MM.1S (cell line): Measurements from ENCODE around the gene PIGT.
"Not testable (repeated sequence)": the region's sequence is repeated elsewhere in the genome, so short reads cannot be mapped to it uniquely, and the experiment has no call there.

Experiments used
- EZH2 ChIP-seq: fragments of 300-600 bp; sonication (generic); optimal IDR thresholded peaks from 2 replicates; pipeline ENCODE3; 2017; ENCODE audit warnings: low read depth, mild to moderate bottlenecking, antibody characterized with exemption, low read length, mixed read lengths
- EZH2phosphoT487 ChIP-seq: fragments of 300-600 bp; sonication (generic); IDR thresholded peaks from 2 replicates; pipeline ENCODE4 v1.6.1; 2018; ENCODE audit warnings: antibody characterized with exemption, low read length
- TF ChIP-seq, protein P1 (sequence below): fragments of 300-600 bp; sonication (generic); IDR thresholded peaks from 2 replicates; pipeline ENCODE4 v1.5.1; 2016; ENCODE audit warnings: antibody characterized with exemption, low read length, mixed read lengths

DNA sequence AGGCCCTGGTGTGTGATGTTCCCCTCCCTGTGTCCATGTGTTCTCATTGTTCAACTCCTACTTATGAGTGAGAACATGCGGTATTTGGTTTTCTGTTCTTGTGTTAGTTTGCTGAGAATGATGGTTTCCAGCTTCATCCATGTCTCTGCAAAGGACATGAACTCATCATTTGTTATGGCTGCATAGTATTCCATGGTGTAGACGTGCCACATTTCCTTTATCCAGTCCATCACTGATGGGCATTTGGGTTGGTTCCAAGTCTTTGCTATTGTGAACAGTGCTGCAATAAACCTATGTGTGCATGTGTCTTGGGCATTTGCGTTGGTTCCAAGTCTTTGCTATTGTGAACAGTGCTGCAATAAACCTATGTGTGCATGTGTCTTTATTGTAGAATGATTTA lies 56.3 kb downstream of the PIGT start:
- TF ChIP-seq, protein P1, sequence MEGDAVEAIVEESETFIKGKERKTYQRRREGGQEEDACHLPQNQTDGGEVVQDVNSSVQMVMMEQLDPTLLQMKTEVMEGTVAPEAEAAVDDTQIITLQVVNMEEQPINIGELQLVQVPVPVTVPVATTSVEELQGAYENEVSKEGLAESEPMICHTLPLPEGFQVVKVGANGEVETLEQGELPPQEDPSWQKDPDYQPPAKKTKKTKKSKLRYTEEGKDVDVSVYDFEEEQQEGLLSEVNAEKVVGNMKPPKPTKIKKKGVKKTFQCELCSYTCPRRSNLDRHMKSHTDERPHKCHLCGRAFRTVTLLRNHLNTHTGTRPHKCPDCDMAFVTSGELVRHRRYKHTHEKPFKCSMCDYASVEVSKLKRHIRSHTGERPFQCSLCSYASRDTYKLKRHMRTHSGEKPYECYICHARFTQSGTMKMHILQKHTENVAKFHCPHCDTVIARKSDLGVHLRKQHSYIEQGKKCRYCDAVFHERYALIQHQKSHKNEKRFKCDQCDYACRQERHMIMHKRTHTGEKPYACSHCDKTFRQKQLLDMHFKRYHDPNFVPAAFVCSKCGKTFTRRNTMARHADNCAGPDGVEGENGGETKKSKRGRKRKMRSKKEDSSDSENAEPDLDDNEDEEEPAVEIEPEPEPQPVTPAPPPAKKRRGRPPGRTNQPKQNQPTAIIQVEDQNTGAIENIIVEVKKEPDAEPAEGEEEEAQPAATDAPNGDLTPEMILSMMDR: not testable (repeated sequence)
- not testable (repeated sequence) for TF ChIP-seq EZH2phosphoT487, EZH2
